CD14-positive monocyte (primary cell): Measurements from ENCODE around the gene MTA2. TPM values are rescaled to one million over a fixed set of nuclear protein-coding genes. Genes with fewer than 3 reads are reported as not detected.

ENCODE experiments used
- DNase-seq, 3 donors: peaks; one replicate each; pipeline ENCODE4 v3.0.0-alpha.2; 2011 to 2022
- H2AFZ ChIP-seq: 2 replicates; pipeline ENCODE4 v1.6.0; 2012; ENCODE audit warnings: mild to moderate bottlenecking, low read depth, low read length, inconsistent platforms; ENCODE audit not compliant: insufficient read depth, poor library complexity, severe bottlenecking
- H3K27ac ChIP-seq, 2 donors: 1 replicate in 1 of 2; 2 replicates in 1 of 2; pipeline ENCODE4 v1.5.1; 2012 to 2013; ENCODE audit warnings: low read length in 2 of 2, control low read depth in 1 of 2, inconsistent platforms in 1 of 2, low read depth in 1 of 2, mild to moderate bottlenecking in 1 of 2
- H3K27me3 ChIP-seq, 2 donors: one replicate each; pipeline versions ENCODE4 v1.6.0 to v1.6.1; 2011 to 2013; ENCODE audit warnings: low read length in 2 of 2; ENCODE audit not compliant: control insufficient read depth in 2 of 2, insufficient read depth in 2 of 2
- H3K36me3 ChIP-seq, 2 donors: replicated peaks in 1 of 2; 1 replicate in 1 of 2; 2 replicates in 1 of 2; pipeline versions ENCODE4 v1.5.1 to v1.6.1; 2012 to 2013; ENCODE audit warnings: low read length in 2 of 2, control low read depth in 1 of 2, inconsistent platforms in 1 of 2, mild to moderate bottlenecking in 1 of 2; ENCODE audit not compliant: insufficient read depth in 2 of 2, control insufficient read depth in 1 of 2
- H3K4me1 ChIP-seq, 2 donors: 1 replicate in 1 of 2; 2 replicates in 1 of 2; pipeline versions ENCODE4 v1.5.1 to v1.6.1; 2012 to 2013; ENCODE audit warnings: low read length in 2 of 2, control low read depth in 1 of 2, inconsistent platforms in 1 of 2, mild to moderate bottlenecking in 1 of 2, moderate library complexity in 1 of 2; ENCODE audit not compliant: insufficient read depth in 2 of 2, control insufficient read depth in 1 of 2
- H3K4me2 ChIP-seq: replicated peaks from 2 replicates; pipeline ENCODE3; 2012; ENCODE audit warnings: low read length, moderate library complexity, mild to moderate bottlenecking; ENCODE audit not compliant: poor library complexity, severe bottlenecking; ENCODE audit errors: extremely low read depth
- H3K4me3 ChIP-seq, 3 experiments: fragments of 200-600 bp in 1 of 3; sonication (generic) in 1 of 3; replicated peaks in 1 of 3; 1 replicate in 2 of 3; 2 replicates in 1 of 3; pipeline ENCODE4 v1.5.1; 2011 to 2013; ENCODE audit warnings: low read length in 3 of 3, mild to moderate bottlenecking in 3 of 3, control low read depth in 2 of 3, low read depth in 2 of 3, inconsistent platforms in 1 of 3, moderate library complexity in 1 of 3
- H3K79me2 ChIP-seq: 2 replicates; pipeline ENCODE4 v1.6.0; 2012; ENCODE audit warnings: mild to moderate bottlenecking, control low read depth, inconsistent platforms, low read length, moderate library complexity; ENCODE audit not compliant: insufficient read depth
- H3K9ac ChIP-seq: 2 replicates; pipeline ENCODE4 v1.6.0; 2017; ENCODE audit warnings: low read length, mild to moderate bottlenecking; ENCODE audit not compliant: insufficient read depth, poor library complexity, severe bottlenecking
- H3K9me3 ChIP-seq, 2 donors: replicated peaks in 1 of 2; 1 replicate in 1 of 2; 2 replicates in 1 of 2; pipeline versions ENCODE4 v1.5.1 to v1.6.1; 2012 to 2013; ENCODE audit warnings: low read length in 2 of 2, control low read depth in 1 of 2; ENCODE audit not compliant: control insufficient read depth in 1 of 2, insufficient read depth in 1 of 2
- H4K20me1 ChIP-seq: 2 replicates; pipeline ENCODE4 v1.6.0; 2012; ENCODE audit warnings: mild to moderate bottlenecking, low read length, control low read depth, moderate library complexity; ENCODE audit not compliant: insufficient read depth
- H3K27ac Mint-ChIP-seq, 7 donors: one replicate each; pipeline ENCODE4 v1.8.0; 2020; ENCODE audit warnings: mild to moderate bottlenecking in 7 of 7, mixed read lengths in 7 of 7, moderate library complexity in 6 of 7, inconsistent platforms in 2 of 7
- H3K27me3 Mint-ChIP-seq, 3 donors: one replicate each; pipeline ENCODE4 v1.8.0; 2021 to 2022; ENCODE audit warnings: low read depth in 3 of 3, mild to moderate bottlenecking in 3 of 3, mixed read lengths in 3 of 3, moderate library complexity in 3 of 3, inconsistent platforms in 1 of 3
- H3K36me3 Mint-ChIP-seq, 2 donors: one replicate each; pipeline ENCODE4 v1.8.0; 2020; ENCODE audit warnings: mixed read lengths in 2 of 2, inconsistent platforms in 1 of 2, mild to moderate bottlenecking in 1 of 2
- H3K4me1 Mint-ChIP-seq: one replicate; pipeline ENCODE4 v1.8.0; 2020; ENCODE audit warnings: mild to moderate bottlenecking, mixed read lengths
- H3K4me3 Mint-ChIP-seq, 2 donors: one replicate each; pipeline ENCODE4 v1.8.0; 2020; ENCODE audit warnings: mild to moderate bottlenecking in 2 of 2, mixed read lengths in 2 of 2, moderate library complexity in 1 of 2
- H3K9me3 Mint-ChIP-seq, 7 donors: one replicate each; pipeline ENCODE4 v1.8.0; 2020 to 2022; ENCODE audit warnings: mixed read lengths in 7 of 7, mild to moderate bottlenecking in 6 of 7, moderate library complexity in 6 of 7, inconsistent platforms in 2 of 7
- CTCF ChIP-seq: fragments of 200-600 bp; IDR thresholded peaks from one replicate; pipeline ENCODE4 v1.8.0; 2022; ENCODE audit warnings: antibody characterized with exemption, mild to moderate bottlenecking
- WGBS: methylation state at CpG from one replicate; pipeline ENCODE4 v1.1.5; 2013; ENCODE audit warnings: missing lambda C conversion rate; ENCODE audit not compliant: insufficient coverage; 5-methylcytosine and 5-hydroxymethylcytosine counted together
- intact Hi-C, 2 donors: fragments of 100-400 bp; cut with micrococcal nuclease; formaldehyde crosslinking; loops; one replicate each; pipeline versions ENCODE4 v1.15.0 to v1.15.1; 2023
- polyA plus RNA-seq, 3 donors: library from polyadenylated mRNA; depleted of rRNA in 1 of 3; unstranded in 2 of 3; stranded (reverse) in 1 of 3; fragments of 300-500 nt in 2 of 3; fragments of >200 nt in 1 of 3; fragmentation: Illumina TruSeq in 2 of 3; gene quantifications; 1 replicate in 2 of 3; 2 replicates in 1 of 3; pipeline ENCODE4 v1.2.3, GENCODE V29; 2012 to 2021

Gene MTA2
- polyA plus RNA-seq, 3 donors = 14.0 to 38.6 (median 17.6) TPM

DNA sequence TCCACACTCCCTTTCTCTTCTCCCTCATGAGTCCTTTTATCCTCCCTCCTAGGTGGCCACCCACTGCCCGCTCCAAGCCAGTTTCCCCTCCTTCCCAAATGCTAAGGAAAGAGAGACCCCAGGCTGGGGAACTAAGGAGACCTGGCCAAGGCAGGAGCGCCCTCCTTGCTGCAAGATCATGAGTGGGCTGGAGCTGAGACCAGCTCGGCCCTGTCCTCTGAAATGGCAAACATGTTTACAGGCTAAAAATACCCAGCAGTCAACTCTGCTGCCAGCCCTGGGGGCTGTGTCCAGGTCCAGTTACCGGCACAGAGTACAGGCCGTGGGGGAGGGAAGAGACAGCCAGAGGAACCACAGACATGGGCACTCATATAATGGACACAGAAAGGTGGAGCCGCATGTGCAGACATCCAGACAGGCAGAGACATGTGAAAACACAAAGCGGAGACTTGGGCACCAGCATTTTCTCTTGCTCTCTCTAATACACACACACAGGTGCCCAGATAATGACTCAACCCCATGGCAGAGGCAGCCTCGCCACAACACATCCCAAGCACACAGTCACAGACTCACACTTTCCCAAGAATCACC is 53.9 kb downstream of the MTA2 start:
- H3K4me1 Mint-ChIP-seq = peaks cover 61% of the 10 kb centered on the region
- peaks cover 37% of the 10 kb centered on the region for H4K20me1 ChIP-seq
- H3K27me3 Mint-ChIP-seq = peaks cover 0 to 25% (median 10%) of the 10 kb centered on the region in 3 donors
- no peaks in the 10 kb centered on the region for H3K9me3 ChIP-seq
- 90% methylated on average over 6 of the region's 8 CpGs for WGBS
- no peak for DNase-seq
- H3K36me3 Mint-ChIP-seq = peaks cover 8 to 22% of the 10 kb centered on the region in 2 donors
- intact Hi-C loops = loop anchor here in 1 of 2 donors (10.0 kb wide), 1 partner anchor 123 kb away; no protein-coding TSS in a partner anchor
- H3K4me3 Mint-ChIP-seq = peak overlapping the region; percentile 85 to 86
- peak overlapping the region; percentile 70 for H2AFZ ChIP-seq
- no peak overlapping the region for H3K9ac ChIP-seq
- H3K4me3 ChIP-seq = peak overlapping the region in 2 of 3 experiments; percentile 63 to 87
- H3K27me3 ChIP-seq = no peaks in the 10 kb centered on the region
- H3K4me2 ChIP-seq = peak overlapping the region; percentile 94
- no peak for TF ChIP-seq CTCF
- H3K27ac Mint-ChIP-seq = peak overlapping the region in 5 of 7 donors; percentile 9 to 94 (median 16)
- H3K36me3 ChIP-seq = no peaks in the 10 kb centered on the region
- H3K4me1 ChIP-seq = peaks cover 54 to 55% of the 10 kb centered on the region in 2 donors
- H3K27ac ChIP-seq = no peak overlapping the region
- peaks cover 0 to 3% (median 0%) of the 10 kb centered on the region in 7 donors for H3K9me3 Mint-ChIP-seq
- peaks cover 53% of the 10 kb centered on the region for H3K79me2 ChIP-seq

- Mint-ChIP-seq H3K27me3 (peaks cover 0 to 23% (median 10%) of the 10 kb centered on the region in 3 donors), H3K27ac (peak overlapping the region; percentile 78 to 94 (median 86)), H3K4me3 (peak overlapping the region; percentile 85 to 86), H3K4me1 (peaks cover 60% of the 10 kb centered on the region), H3K36me3 (peaks cover 8 to 22% of the 10 kb centered on the region in 2 donors), H3K9me3 (peaks cover 0 to 3% (median 0%) of the 10 kb centered on the region in 7 donors)
- peaks cover 60% of the 10 kb centered on the region for H3K79me2 ChIP-seq
- peaks cover 54 to 55% of the 10 kb centered on the region in 2 donors for H3K4me1 ChIP-seq
- H3K4me2 ChIP-seq = peak overlapping the region; percentile 94
- H3K36me3 ChIP-seq = no peaks in the 10 kb centered on the region
- TF ChIP-seq CTCF = no peak
- no peaks in the 10 kb centered on the region for H3K9me3 ChIP-seq
- peak overlapping the region; percentile 21 to 99 for H3K27ac ChIP-seq
- peaks cover 44% of the 10 kb centered on the region for H4K20me1 ChIP-seq
- DNase-seq = peak in 2 of 3 donors; percentile 48 to 57
- H3K9ac ChIP-seq = peak overlapping the region; percentile 100
- WGBS = 11% methylated on average over 36 of the region's 40 CpGs
- peak overlapping the region; percentile 70 for H2AFZ ChIP-seq
- intact Hi-C loops = loop anchor here in 1 of 2 donors (10.0 kb wide), 1 partner anchor 122 kb away; no protein-coding TSS in a partner anchor
- no peaks in the 10 kb centered on the region for H3K27me3 ChIP-seq
- H3K4me3 ChIP-seq = peak overlapping the region; percentile 63 to 87 (median 83)
These were observed 54.6 kb downstream of the MTA2 start for GRCh38 chr11:62546929-62547625.
